Psoas muscle (tissue), 8 donors: ENCODE results near the gene RASGRP4. TPM values are rescaled to one million over a fixed set of nuclear protein-coding genes. Genes with fewer than 3 reads are reported as not detected.
"Not testable (repeated sequence)": the region's sequence is repeated elsewhere in the genome, so short reads cannot be mapped to it uniquely, and the experiment has no call there.

Experiments used
- ATAC-seq, 4 donors: fragments of 200-7000 bp; cut with Tn5 transposase; one replicate each; pipeline ENCODE4 v1.9.1; 2020; ENCODE audit warnings: moderate library complexity in 3 of 4, mild to moderate bottlenecking in 2 of 4
- DNase-seq, 2 donors: peaks; one replicate each; pipeline ENCODE4 v3.0.0-alpha.2; 2020
- H3K27ac ChIP-seq: fragments of 200-600 bp; one replicate; pipeline ENCODE4 v1.8.0; 2022
- H3K27me3 ChIP-seq, 3 donors: fragments of 200-600 bp in 1 of 3; one replicate each; pipeline versions ENCODE4 v1.6.1 to v1.8.0; 2013 to 2022; ENCODE audit warnings: low read length in 2 of 3, mild to moderate bottlenecking in 2 of 3, moderate library complexity in 1 of 3; ENCODE audit not compliant: insufficient read depth in 3 of 3
- H3K36me3 ChIP-seq, 2 donors: fragments of 200-600 bp in 1 of 2; one replicate each; pipeline versions ENCODE4 v1.6.1 to v1.8.0; 2013 to 2022; ENCODE audit warnings: low read depth in 1 of 2, mild to moderate bottlenecking in 1 of 2, moderate library complexity in 1 of 2; ENCODE audit not compliant: insufficient read depth in 1 of 2
- H3K4me1 ChIP-seq: fragments of 200-600 bp; one replicate; pipeline ENCODE4 v1.8.0; 2022
- H3K4me3 ChIP-seq: fragments of 200-600 bp; one replicate; pipeline ENCODE4 v1.8.0; 2022; ENCODE audit warnings: mild to moderate bottlenecking
- H3K9me3 ChIP-seq: fragments of 200-600 bp; one replicate; pipeline ENCODE4 v1.8.0; 2022
- WGBS, 3 donors: extraction: QIAGEN DNeasy Blood & Tissue Kit; methylation state at CpG; one replicate each; pipeline versions ENCODE4 v1.1.6 to v1.1.7; 2013; 5-methylcytosine and 5-hydroxymethylcytosine counted together
- intact Hi-C, 2 donors: fragments of 100-400 bp; cut with DNase I; formaldehyde crosslinking; loops; one replicate each; pipeline versions ENCODE4 v1.11.0 to v1.14.2; 2022
- polyA plus RNA-seq, 3 donors: library from polyadenylated mRNA; stranded (reverse); fragments of 200-250 nt; gene quantifications; one replicate each; pipeline ENCODE4 v1.2.3, GENCODE V29; 2013
- total RNA-seq, 4 donors: library from RNA; stranded (reverse); fragmentation: NEBNext Ultra II Directional in 2 of 4; extraction: Animal tissue kit (Norgen Biotek cat#: 25700) in 2 of 4; gene quantifications; one replicate each; pipeline versions ENCODE4 v1.2.1 to v1.2.4, GENCODE V29; 2021 to 2023
- TF ChIP-seq, protein P1 (sequence below): fragments of 200-600 bp; IDR thresholded peaks from one replicate; pipeline ENCODE4 v1.8.0; 2022; ENCODE audit warnings: antibody characterized with exemption
- donor health status: healthy with polysubstance abuse.
- donor health status: DM: no; HTN: no; CAD: no; lungs with moderate emphysema.
- donor health status: Bipolar disorder and iron deficiency.
- donor health status: healthy.
- donor health status: DM: yes; HTN: yes; CAD: no.
- donor health status: DM: no; HTN: no; CAD: no.
- donor health status: DM: no; HTN: no; CAD: no.
- donor health status: DM: yes; HTN: yes; CAD: no.

The RASGRP4 gene
- total and polyA plus RNA-seq, 7 donors, result 0.17 to 2.0 (median 0.44) TPM

DNA sequence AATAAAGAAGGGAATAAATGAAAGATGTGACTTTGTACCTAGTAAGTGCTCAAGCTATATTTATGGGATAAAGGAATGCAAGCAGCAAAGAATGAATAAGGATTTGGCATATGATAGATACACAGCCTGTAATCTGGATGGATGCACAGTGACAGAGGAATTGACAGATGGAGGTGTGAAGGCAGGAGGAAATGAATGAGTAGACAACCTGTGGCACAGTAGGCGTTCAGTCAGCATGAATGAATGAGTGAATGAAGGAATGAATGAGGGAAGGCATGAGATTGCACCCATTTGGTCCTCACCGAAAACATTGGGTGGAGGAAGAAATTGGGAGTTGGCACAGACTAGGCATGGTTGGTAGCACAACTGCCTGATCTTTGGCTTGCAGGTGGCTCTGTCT, 56.4 kb downstream of the RASGRP4 start:
- peaks cover 5% of the 10 kb centered on the region for H3K4me1 ChIP-seq
- TF ChIP-seq, protein P1, sequence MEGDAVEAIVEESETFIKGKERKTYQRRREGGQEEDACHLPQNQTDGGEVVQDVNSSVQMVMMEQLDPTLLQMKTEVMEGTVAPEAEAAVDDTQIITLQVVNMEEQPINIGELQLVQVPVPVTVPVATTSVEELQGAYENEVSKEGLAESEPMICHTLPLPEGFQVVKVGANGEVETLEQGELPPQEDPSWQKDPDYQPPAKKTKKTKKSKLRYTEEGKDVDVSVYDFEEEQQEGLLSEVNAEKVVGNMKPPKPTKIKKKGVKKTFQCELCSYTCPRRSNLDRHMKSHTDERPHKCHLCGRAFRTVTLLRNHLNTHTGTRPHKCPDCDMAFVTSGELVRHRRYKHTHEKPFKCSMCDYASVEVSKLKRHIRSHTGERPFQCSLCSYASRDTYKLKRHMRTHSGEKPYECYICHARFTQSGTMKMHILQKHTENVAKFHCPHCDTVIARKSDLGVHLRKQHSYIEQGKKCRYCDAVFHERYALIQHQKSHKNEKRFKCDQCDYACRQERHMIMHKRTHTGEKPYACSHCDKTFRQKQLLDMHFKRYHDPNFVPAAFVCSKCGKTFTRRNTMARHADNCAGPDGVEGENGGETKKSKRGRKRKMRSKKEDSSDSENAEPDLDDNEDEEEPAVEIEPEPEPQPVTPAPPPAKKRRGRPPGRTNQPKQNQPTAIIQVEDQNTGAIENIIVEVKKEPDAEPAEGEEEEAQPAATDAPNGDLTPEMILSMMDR, result no peak
- intact Hi-C loops, result no loop called here
- no peak overlapping the region for H3K4me3 ChIP-seq
- no peak overlapping the region for H3K27ac ChIP-seq
- H3K27me3 ChIP-seq, result peaks cover 0 to 14% (median 2%) of the 10 kb centered on the region in 3 donors
- no peaks in the 10 kb centered on the region for H3K36me3 ChIP-seq
- ATAC-seq, result no peak
- no peaks in the 10 kb centered on the region for H3K9me3 ChIP-seq
- no peak for DNase-seq
- WGBS, 3 donors, result 87 to 92% (median 89%) methylated on average over 2 of the region's 2 CpGs

DNA sequence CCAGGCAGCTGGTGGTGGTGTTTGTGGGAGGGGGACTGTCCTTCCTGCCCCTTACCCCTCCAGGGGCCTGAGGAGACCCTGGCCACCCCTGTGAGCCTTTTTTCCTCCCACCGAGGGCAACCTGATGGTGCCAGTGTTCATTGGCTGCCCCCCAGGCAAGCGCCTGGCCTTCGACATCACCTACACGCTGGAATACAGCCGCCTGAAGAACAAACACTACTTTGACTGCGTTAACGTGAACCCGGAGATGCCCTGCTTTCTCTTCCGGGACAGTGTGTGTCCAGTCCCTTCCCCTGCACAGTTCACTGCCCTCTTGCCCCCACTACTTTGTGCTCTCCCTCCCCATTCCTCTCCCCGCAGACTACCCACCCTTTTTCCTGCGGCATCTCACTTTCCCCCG, 59.0 kb downstream of the RASGRP4 start:
- H3K4me3 ChIP-seq, result no peak overlapping the region
- intact Hi-C loops, result no loop called here
- H3K27me3 ChIP-seq, result peaks cover 0 to 14% (median 2%) of the 10 kb centered on the region in 3 donors
- no peak overlapping the region for H3K27ac ChIP-seq
- TF ChIP-seq, protein P1, result no peak
- no peaks in the 10 kb centered on the region for H3K9me3 ChIP-seq
- ATAC-seq, result no peak
- H3K4me1 ChIP-seq, result peaks cover 11% of the 10 kb centered on the region
- no peak for DNase-seq
- WGBS, 3 donors, result 78 to 82% (median 78%) methylated on average over 12 of the region's 12 CpGs
- H3K36me3 ChIP-seq, result no peaks in the 10 kb centered on the region

DNA sequence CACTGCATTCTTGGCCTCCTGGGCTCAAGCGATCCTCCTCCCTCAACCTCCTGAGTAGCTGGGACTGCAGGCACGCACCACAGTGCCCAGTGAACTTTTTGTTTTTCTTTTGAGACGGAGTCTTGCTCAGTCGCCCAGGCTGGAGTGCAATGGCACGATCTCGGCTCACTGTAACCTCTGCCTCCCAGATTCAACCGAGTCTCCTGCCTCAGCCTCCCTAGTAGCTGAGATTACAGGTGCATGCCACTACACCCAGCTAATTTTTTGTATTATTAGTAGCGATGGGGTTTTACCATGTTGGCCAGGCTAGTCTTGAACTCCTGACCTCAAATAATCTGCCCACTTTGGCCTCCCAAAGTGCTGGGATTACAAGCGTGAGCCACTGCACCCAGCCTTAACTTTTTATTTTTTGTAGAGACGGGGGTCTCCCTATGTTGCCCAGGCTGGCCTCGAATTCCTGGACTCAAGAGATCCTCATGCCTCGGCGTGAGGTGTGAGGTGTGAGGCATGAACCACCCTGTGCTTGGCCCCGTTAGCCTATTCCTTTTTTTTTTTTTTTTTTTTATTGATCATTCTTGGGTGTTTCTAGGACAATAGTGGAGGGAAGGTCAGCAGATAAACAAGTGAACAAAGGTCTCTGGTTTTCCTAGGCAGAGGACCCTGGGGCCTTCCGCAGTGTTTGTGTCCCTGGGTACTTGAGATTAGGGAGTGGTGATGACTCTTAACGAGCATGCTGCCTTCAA, 62.9 kb downstream of the RASGRP4 start:
- intact Hi-C loops, H3K27ac ChIP-seq, ATAC-seq, DNase-seq, H3K36me3 ChIP-seq, H3K9me3 ChIP-seq: not testable (repeated sequence)
- peak overlapping the region; percentile 75 for H3K4me3 ChIP-seq
- 77 to 79% (median 79%) methylated on average over 14 to 15 of the region's 16 CpGs for WGBS, 3 donors
- peaks cover 0 to 27% (median 9%) of the 10 kb centered on the region in 3 donors for H3K27me3 ChIP-seq
- H3K4me1 ChIP-seq, result peaks cover 12% of the 10 kb centered on the region

GRCh38 chr19:38362076-38362945, 63.7 kb downstream of the RASGRP4 start:
- Histone ChIP-seq H3K4me3 (peak overlapping the region; percentile 75), H3K36me3 (no peaks in the 10 kb centered on the region), H3K27ac (peak overlapping the region; percentile 36), H3K9me3 (no peaks in the 10 kb centered on the region), H3K4me1 (peaks cover 12% of the 10 kb centered on the region), H3K27me3 (peaks cover 0 to 26% (median 9%) of the 10 kb centered on the region in 3 donors)
- TF ChIP-seq, protein P1, result no peak
- 2% methylated on average over 60 to 68 of the region's 68 CpGs for WGBS, 3 donors
- intact Hi-C loops, result no loop called here
- DNase-seq (peak; percentile 83 to 87), ATAC-seq (peak; percentile 56 to 74 (median 68))

GRCh38 chr19:38361633-38362075, 64.4 kb downstream of the RASGRP4 start:
- H3K27me3 ChIP-seq, result peaks cover 0 to 31% (median 12%) of the 10 kb centered on the region in 3 donors
- H3K9me3 ChIP-seq, result no peaks in the 10 kb centered on the region
- TF ChIP-seq, protein P1, result peak; percentile 8
- DNase-seq, result peak; percentile 68 to 79
- 0 to 1% (median 0%) methylated on average over 30 to 37 of the region's 37 CpGs for WGBS, 3 donors
- peak; percentile 70 to 89 (median 80) for ATAC-seq
- H3K27ac ChIP-seq, result no peak overlapping the region
- intact Hi-C loops, result no loop called here
- no peaks in the 10 kb centered on the region for H3K36me3 ChIP-seq
- peak overlapping the region; percentile 75 for H3K4me3 ChIP-seq
- peaks cover 12% of the 10 kb centered on the region for H3K4me1 ChIP-seq
